Kidney epithelial cell (primary cell): ENCODE results near the gene FBXL22. TPM values are rescaled to one million over a fixed set of nuclear protein-coding genes. Genes with fewer than 3 reads are reported as not detected.

Experiments used
- DNase-seq: peaks from one replicate; pipeline ENCODE4 v3.0.0-alpha.2; 2010; ENCODE audit warnings: low read depth
- H3K27me3 ChIP-seq: 2 replicates; pipeline ENCODE4 v1.6.0; 2011; ENCODE audit warnings: low read length; ENCODE audit not compliant: control insufficient read depth, insufficient read depth
- H3K36me3 ChIP-seq: 2 replicates; pipeline ENCODE4 v1.5.1; 2011; ENCODE audit warnings: low read length; ENCODE audit not compliant: control insufficient read depth, insufficient read depth
- H3K4me3 ChIP-seq: 2 replicates; pipeline ENCODE4 v1.5.1; 2011; ENCODE audit warnings: low read depth, mild to moderate bottlenecking, control low read depth, low read length
- CTCF ChIP-seq: IDR thresholded peaks from 2 replicates; pipeline ENCODE4 v1.5.1; 2011; ENCODE audit warnings: mild to moderate bottlenecking, moderate library complexity, low read length, control low read depth, inconsistent platforms; ENCODE audit not compliant: insufficient read depth, poor library complexity, severe bottlenecking
- total RNA-seq: library from RNA; depleted of rRNA; stranded (reverse); fragments of >200 nt; gene quantifications from 2 replicates; pipeline ENCODE4 v1.2.3, GENCODE V29; 2015

The FBXL22 gene
- total RNA-seq, 1 donor from 2014 or later = 0.21 TPM

- Histone ChIP-seq H3K27me3 (no peaks in the 10 kb centered on the region), H3K4me3 (no peak overlapping the region), H3K36me3 (no peaks in the 10 kb centered on the region)
- TF ChIP-seq CTCF = no peak
- no peak for DNase-seq
Measured at GRCh38 chr15:63630036-63630751, 33.0 kb downstream of the FBXL22 start.

- DNase-seq = no peak
- no peak for TF ChIP-seq CTCF
- Histone ChIP-seq H3K27me3 (no peaks in the 10 kb centered on the region), H3K36me3 (no peaks in the 10 kb centered on the region), H3K4me3 (no peak overlapping the region)
Measured at GRCh38 chr15:63633312-63633711, 36.1 kb downstream of the FBXL22 start.

GRCh38 chr15:63634154-63634553 lies 37.0 kb downstream of the FBXL22 start:
- no peaks in the 10 kb centered on the region for H3K27me3 ChIP-seq
- H3K36me3 ChIP-seq = no peaks in the 10 kb centered on the region
- no peak for DNase-seq
- H3K4me3 ChIP-seq = no peak overlapping the region
- no peak for TF ChIP-seq CTCF

GRCh38 chr15:63636518-63637061 lies 39.4 kb downstream of the FBXL22 start:
- TF ChIP-seq CTCF = no peak
- Histone ChIP-seq H3K27me3 (no peaks in the 10 kb centered on the region), H3K36me3 (no peaks in the 10 kb centered on the region), H3K4me3 (no peak overlapping the region)
- DNase-seq = no peak

- no peak for DNase-seq
- Histone ChIP-seq H3K4me3 (no peak overlapping the region), H3K27me3 (no peaks in the 10 kb centered on the region), H3K36me3 (no peaks in the 10 kb centered on the region)
- no peak for TF ChIP-seq CTCF
Measured at GRCh38 chr15:63638839-63639238, 41.7 kb downstream of the FBXL22 start.

- no peak for DNase-seq
- Histone ChIP-seq H3K27me3 (no peaks in the 10 kb centered on the region), H3K36me3 (no peaks in the 10 kb centered on the region), H3K4me3 (no peak overlapping the region)
- no peak for TF ChIP-seq CTCF
Measured at GRCh38 chr15:63640146-63640545, 43.0 kb downstream of the FBXL22 start.
